ENCODE results near the gene WBP2.
A peak's percentile ranks its signal among the peaks of the same experiment; 100 is the strongest.

WBP2 gene

DNA sequence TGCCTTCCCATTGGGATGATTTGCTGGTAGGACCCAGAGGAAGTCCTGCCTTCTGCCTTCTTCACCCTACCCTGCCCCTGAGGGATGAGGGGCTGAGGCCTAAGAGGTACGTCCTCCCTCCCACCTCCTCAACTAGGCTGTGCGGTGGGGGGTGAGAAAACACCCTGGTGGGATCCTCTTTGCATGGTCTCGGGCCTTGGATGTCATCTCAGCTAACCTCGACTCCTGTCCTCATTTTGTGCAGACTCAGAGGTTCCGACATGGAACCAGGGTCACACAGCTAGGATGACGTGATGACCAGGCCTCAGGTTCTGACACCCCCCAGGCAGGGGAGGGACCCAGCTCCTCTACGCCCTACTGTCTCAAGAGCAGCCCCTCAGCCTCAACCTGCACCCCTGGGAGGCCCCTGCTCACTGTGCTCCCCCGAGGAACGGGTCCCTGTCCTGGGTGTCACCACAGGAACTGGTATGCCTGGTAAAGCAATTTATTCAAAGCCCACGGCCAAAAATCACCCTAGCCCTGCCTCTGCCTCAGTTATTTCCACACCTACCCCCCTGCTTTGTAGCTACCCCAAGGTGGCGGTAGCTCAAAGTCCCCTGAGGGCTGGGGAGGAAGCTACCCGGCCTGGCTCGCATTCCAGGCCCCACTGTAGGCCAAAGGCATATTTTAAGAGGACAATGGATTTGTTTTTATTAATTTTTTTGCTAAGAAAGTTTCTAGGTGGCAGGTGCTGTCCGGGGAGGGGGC lies 28.4 kb downstream of the WBP2 start:
- no peak for DNase-seq

DNA sequence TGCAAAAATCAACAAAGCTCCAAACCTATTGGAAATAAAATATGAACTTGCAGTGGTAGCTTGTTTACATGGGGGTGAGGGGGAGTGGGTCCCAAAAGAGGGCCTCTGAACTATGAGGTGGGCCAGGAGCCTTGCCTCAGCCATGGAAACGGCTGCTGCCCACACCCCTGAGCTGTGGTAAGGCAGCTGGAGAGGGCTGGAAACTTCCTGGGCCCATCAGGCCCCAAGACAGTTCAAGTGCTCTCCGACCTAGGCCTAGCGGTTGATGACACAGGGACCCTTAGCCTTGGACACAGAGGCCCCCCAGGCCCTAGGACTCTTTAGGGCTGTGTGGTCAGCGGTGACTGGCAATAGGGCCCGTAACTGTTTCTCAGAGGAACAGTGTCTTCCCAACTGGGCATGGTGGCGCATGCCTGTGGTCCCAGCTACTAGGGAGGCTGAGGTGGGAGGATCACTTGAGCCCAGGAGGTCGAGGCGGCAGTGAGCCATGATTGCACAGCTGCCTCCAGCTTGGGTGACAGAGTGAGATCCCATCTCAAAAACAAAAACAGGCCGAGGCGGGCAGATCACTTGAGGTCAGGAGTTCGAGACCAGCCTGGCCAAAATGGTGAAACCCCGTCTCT lies 29.3 kb downstream of the WBP2 start:
- no peak for DNase-seq

GRCh38 chr17:75825149-75825552 lies 30.0 kb downstream of the WBP2 start:
- DNase-seq = no peak

DNA sequence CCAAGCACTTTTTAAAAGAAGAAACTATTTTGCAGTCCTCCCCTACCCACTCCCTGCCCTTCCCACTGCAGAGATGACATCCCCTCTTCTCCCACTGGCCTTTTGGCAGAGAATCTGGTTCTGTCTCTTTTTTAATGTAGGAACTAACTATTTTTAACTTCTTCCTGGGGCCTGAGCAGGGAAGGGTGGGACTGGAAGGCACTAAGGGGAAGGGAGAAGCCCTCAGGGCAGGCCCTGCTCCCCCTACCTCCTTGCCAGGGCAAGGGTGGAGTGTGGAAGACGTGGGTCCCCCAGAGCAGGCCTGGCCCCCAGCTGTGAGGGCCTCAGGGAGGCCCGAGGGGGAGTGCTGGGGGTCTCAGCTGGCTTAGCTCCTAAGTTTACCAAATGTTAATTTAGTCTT lies 30.5 kb downstream of the WBP2 start:
- no peak for DNase-seq

DNA sequence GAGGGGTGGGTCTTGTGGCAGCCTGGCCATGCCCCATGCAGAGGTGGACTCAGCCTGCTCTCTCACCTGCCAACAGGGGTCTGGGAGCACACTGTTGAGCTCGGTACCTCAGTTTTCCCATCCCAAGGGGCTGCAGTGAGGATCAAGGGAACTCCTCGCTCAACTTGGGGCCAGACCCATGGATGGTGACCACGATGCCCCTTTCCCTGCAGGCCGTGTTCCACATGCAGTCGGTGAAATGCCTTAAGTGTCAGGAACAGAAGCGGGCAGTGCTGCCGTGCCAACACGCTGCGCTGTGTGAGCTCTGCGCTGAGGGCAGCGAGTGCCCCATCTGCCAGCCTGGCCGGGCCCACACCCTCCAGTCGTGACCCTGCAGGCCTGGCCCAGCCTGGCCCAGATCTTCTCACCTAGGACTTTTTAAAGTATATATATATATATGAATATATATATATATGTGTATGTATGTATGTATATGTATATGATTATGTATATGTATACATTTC lies 31.0 kb downstream of the WBP2 start:
- no peak for DNase-seq

GRCh38 chr17:75823257-75824041 lies 31.7 kb downstream of the WBP2 start:
- DNase-seq = no peak

GRCh38 chr17:75822800-75823166 lies 32.4 kb downstream of the WBP2 start:
- DNase-seq = no peak

- DNase-seq = no peak
Measured at GRCh38 chr17:75822119-75822799, 32.9 kb downstream of the WBP2 start.

DNA sequence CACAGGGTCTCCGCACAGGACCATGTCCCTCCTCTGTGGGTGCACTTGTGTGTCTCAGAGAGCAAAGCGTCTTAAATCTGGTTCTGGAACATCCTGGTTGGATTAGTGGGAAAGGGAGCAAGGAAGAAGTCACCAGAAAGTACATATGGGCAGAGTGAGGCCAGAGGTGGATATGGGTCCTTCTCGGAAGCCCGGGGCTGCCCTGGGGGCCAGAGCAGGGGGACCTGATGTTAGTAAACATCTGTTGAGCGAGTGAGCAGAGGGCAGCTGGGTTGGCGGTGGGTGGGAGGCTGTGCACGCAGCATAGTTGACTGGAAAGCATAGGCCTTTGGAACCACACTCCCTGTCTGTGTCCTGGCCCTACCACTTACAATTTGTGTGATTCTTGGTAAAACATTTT lies 33.6 kb downstream of the WBP2 start:
- DNase-seq = no peak

DNA sequence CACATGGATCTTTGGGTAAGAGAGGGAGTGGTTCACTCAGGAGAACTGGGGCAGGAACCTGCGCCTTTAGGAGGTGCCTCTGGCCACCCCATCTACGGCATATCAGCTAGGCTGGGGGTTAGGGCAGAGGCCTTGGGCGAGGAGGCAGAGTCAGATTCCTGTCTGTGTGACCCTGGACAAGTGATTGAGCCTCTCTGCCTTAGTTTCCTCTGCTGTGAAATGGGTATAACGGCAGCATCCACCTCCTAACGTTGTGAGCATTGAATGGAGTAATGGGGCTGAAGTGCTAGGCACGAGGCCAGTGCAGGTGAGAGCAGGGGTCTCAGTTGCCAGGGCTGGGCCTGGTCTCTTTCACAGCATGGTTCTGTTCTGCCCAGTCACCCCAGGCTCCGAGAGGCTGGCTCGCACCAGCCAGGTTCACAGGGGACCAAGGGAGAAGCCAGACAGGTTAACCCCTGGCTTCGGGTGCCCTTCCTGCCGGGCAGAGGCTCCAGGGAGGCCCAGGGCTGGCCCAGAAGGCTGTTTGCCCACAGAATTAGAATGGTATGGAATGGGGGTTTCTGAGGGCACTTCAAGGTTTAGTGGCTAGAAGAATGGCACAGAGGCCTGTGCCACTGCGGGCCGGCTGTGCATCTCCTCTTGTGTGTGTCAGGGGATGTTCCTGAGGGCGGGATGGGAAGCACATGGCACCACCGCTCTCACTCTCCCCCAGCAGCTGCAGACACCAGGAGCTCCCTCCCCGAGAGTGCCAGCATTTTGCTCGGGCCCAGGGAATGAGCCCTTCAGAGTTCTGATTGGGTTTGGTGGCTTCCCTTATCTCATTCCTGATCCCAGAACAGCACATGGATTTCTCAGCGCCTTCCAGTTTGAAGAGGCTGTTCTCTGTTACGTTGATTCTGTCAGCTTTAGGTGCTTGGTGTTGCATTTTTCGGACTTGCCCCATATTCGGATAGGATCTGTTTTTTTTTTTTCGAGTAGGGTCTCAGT lies 34.7 kb downstream of the WBP2 start:
- DNase-seq = no peak

DNA sequence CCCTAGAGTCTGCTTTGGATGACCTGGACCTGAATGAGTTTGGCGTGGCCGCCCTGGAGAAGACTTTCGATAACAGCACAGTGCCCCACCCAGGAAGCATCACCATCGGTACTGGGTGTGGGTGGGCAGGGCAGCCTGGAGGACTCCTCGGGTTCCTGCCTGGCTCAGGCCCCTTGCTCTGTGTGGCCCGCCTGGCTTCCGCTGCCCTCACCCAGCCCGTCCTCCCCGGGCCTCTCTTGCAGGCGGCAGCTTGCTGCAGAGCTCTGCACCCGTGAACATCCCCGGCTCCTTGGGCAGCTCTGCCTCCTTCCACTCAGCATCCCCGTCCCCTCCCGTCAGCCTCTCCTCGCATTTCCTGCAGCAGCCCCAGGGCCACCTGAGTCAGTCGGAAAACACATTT lies 35.5 kb downstream of the WBP2 start:
- DNase-seq = no peak

- DNase-seq = no peak
Measured at GRCh38 chr17:75819116-75819515, 36.0 kb downstream of the WBP2 start.

GRCh38 chr17:75818326-75818885 lies 36.7 kb downstream of the WBP2 start:
- DNase-seq = no peak

- no peak for DNase-seq
Measured at GRCh38 chr17:75817571-75817970, 37.6 kb downstream of the WBP2 start.

DNA sequence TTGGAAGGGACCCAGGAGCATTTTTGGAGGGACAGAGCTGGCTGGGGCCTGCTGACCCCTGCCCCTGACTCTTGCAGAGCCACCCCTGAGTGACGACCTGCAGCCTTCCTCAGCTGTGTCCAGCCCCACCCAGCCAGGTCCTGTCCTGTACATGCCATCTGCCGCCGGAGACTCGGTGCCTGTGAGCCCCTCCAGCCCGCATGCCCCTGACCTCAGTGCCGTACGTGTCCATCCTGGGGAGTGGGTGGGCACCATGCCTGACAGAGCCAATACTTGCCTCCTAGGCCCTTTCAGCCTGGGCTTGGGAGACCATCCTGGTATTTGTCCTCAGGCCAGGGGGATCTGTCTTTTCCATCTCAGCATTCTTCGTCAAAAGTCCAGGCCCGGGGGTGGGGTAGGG lies 38.4 kb downstream of the WBP2 start:
- DNase-seq = no peak

DNA sequence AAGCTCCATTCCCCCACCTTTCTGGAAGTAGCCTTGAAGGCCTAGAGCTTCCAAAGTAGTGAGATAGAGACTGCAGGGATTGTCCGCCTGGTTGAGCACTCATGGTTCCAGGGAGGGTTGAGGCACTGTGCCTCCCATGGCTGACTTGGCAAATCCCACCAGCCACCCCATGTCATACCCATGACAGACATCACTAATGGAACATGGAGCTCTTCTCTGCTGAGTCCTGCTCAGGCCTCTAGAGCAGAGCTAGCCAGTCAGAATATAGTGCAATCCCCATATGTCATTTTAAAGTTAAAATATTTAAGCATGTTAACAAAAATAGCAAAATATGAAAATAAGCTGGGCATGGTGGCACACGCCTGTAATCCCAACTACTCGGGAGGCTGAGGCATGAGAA lies 39.7 kb downstream of the WBP2 start:
- no peak for DNase-seq

DNA sequence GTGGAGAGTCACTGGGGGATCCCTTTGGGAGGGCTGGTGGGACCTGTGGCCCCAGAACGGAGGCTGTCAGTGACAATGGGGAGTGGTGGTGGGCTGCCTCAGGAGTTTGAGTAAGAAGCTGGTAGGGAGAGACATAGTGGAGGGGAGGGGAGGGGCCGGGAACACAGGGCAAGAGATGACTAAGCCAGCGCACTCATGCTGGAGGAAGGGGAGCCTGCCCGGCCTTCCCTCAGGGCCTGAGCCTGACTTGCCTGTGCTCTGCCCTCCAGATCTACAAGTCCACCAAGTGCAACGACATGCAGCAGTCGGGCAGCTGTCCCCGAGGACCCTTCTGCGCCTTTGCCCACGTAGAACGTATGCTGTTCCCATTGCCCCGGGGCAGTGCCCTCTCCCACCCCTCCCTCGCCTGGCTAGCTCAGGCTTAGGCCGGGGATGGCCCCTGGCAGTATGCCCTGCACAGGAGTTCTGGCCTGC lies 40.2 kb downstream of the WBP2 start:
- DNase-seq = peak; percentile 39

DNA sequence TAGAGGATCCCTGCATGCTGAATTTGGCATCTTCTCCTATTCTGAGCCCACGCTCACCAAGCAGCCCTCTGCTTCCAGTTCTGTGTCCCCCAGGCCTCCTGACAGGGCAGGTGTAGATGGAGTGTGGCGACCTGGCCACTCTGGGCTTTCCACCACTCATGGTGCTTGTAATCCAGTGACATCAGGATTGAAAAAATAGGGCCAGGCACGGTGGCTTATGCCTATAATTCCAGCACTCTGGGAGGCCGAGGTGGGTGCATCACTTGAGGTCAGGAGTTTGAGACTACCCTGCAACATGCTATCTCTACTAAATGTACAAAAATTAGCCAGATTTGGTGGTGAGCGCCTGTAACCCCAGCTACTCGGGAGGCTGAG lies 41.1 kb downstream of the WBP2 start:
- DNase-seq = no peak

- no peak for DNase-seq
Measured at GRCh38 chr17:75813081-75814020, 41.8 kb downstream of the WBP2 start.

All from HCEC 1CT (cell line).